GM19395 (cell line): ENCODE measurements around the gene MS4A6A.
"Not testable (repeated sequence)": the region's sequence is repeated elsewhere in the genome, so short reads cannot be mapped to it uniquely, and the experiment has no call there.

ENCODE experiments used
- ATAC-seq: cut with Tn5 transposase; IDR thresholded peaks from one replicate; pipeline ENCODE4 v1.9.1; 2021; ENCODE audit warnings: mild to moderate bottlenecking, moderate library complexity; ENCODE audit not compliant: unreplicated experiment

Gene MS4A6A, protein sequence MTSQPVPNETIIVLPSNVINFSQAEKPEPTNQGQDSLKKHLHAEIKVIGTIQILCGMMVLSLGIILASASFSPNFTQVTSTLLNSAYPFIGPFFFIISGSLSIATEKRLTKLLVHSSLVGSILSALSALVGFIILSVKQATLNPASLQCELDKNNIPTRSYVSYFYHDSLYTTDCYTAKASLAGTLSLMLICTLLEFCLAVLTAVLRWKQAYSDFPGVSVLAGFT

DNA sequence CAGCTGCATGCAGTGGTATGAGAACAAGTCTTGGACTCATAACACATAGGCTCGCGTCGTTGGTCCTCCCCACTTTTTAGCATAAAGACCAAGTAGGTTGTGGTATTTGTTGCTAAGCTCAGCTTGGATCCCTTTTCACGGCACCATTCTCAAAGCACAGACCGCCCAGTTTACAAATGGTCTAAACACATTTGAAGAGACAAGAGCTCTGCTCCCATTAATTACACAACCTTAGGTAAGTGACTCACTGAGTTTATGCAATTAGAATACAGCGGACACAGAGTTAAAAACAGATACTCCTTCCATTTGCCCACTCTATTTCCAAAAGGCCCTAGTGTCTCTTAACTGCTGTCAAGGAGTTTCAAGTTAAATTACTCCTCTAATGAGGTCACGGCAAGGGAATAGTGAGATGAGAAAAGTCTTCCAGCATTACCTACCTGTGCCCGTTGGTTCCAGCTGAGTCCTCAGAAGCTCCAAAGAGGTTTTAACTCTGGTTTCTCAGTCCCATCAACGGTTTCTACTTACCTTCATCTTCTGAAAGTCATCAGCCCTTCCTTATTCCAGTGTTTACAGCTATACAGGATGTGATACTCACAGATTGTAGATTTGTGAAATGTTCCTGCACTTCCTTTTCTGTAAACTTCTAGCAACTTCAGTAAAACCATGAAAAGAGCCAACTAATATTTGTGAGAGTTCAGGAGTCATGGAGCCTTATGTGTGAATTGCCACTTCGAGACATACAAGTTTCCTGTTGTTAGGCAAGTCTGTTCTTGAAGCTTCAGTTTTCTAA, at the start of gene MS4A6A:
Gene MS4A6A (minus strand): TSS at position 543 of the 790 bp plus-strand sequence. CDS start 1,356 bp downstream, outside the sequence.
- ATAC-seq = no peak

DNA sequence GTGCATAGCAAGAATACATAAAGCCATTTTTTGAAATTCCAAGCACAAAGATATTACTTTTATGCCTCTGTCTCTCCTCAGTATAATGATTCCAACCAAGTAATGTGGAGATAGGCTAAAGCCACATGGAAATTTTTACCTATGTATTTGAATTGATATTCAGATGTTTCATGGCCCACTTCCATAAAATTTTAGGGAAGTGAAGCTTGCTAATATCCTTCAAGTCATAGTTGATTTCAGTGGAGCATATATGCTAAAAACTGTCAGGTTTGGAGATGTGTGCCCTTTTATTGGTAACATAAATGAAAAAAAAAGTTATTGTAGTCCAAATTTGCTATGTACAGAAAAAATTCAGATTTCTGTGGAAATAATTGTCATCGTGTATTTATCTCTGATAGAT, 47.8 kb upstream of the MS4A6A start:
- no peak for ATAC-seq

DNA sequence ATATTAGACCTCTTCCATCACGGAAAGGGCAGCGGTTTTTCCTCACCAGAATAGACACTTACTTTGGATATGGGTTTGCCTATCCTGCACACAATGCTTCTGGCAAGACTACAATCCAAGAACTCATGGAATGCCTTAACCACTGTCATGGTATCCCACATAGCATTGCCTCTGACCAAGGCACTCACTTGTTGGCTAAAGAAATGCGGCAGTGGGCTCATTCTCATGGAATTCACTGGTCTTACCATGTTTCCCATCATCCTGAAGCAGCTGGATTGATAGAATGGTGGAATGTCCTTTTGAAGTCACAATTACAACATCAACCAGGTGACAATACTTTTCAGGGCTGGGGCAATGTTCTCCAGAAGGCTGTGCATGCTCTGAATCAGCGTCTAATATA, 39.3 kb upstream of the MS4A6A start:
- ATAC-seq = no peak

DNA sequence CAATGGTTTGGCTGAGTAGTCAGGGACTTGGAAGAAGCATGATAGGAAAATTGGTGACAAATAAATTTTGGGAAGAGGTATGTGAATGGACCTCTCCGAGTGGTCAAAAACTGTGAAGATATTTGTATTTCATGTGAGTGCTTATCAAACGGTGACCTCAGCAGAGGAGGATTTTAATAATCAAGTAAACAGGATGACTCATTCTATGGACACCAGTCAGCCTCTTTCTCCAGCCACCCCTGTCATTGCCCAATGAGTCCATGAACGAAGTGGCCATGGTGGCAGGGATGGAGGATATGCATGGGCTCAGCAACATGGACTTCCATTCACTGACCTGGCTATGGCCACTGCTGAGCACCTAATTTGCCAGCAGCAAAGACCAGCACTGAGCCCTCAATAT, 38.8 kb upstream of the MS4A6A start:
- no peak for ATAC-seq

DNA sequence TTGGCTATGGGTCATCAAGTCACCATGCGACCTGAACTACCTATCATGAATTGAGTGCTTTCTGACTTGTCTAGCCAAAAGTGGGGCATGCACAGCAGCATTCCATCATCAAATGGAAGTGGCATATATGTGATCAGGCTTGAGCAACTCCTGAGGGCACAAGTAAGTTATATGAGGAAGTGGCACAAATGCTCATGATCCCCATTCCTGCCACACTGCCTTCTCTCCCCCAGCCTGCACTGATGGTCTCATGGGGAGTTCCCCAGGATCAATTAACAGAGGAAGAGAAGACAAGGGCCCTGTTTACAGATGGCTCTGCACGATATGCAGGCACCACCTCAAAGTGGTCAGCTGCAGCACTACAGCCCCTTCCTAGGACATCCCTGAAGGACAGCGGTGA, 38.3 kb upstream of the MS4A6A start:
- ATAC-seq = no peak

DNA sequence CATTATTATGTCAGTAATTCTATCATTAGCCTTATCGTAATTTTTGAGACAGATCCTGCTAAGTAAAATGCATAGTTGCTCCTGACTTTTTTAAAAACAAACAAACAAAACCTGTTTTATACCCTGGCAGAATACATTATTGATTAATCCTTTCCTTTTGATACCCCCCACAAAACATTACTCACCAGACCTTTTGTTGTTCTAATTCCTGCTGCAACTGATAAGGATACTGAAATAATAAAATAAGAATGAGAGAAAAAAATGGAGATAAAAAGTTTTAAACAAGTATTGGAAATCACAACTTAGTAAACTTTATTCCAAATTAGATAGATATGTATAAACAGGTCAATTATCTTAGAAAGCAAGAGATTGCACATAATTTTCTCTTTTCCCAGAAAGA, 31.5 kb upstream of the MS4A6A start:
- ATAC-seq = no peak

DNA sequence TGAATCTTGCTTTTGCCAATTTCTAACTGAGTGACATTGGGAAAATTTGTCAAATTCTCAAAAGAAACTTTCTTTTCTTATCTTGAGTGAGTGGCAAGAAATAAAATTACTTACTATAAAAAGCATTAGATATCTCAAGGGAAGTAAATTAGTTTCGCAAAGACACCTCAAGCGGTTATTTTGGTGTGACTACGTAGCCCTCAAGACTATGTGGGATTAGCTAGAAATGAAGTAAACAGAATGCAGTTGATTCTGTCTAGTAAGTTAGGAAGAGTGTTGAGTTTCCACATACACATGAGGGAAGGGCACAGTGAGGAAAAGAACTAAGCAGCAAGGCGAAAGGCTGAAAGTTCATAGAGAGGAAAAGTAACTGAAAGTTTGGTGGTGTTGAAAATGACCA, 28.3 kb upstream of the MS4A6A start:
- ATAC-seq = no peak

DNA sequence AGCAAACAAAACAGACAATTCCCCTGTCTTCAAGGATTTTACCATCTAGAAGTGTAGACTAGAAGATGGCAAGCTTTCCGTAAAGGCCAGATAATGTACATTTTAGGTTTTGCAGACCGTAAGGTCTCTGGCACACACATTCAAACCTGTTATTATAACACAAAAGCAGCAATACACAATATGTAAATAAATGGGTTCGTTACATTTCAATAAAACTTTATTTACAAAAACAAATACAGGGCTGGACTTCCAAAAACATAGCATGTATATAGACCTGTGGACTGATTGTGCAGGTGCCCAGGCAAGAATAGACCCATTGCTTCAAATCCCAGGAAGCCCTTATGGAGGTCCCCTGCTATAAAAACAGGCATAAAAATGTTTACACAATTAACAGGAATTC, 27.1 kb upstream of the MS4A6A start:
- no peak for ATAC-seq

DNA sequence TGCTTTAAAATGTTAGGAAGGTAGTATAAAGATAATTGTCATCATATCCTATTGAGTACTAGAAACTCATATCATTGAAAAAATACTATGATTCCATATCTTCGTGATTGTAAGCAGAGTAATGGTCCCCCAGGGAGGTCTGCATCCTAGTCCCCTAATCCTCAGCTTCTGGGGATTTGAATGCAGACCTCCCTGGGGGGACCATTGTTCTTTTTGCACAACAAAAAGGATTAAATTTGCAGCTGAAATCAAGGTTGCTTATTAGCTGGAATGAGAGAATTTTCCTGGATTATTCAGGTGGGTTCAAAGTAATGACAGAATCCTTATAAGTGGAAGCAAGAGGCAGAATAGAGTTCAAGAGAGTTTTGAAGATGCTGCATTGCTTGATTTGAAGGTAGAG, 26.1 kb upstream of the MS4A6A start:
- no peak for ATAC-seq

DNA sequence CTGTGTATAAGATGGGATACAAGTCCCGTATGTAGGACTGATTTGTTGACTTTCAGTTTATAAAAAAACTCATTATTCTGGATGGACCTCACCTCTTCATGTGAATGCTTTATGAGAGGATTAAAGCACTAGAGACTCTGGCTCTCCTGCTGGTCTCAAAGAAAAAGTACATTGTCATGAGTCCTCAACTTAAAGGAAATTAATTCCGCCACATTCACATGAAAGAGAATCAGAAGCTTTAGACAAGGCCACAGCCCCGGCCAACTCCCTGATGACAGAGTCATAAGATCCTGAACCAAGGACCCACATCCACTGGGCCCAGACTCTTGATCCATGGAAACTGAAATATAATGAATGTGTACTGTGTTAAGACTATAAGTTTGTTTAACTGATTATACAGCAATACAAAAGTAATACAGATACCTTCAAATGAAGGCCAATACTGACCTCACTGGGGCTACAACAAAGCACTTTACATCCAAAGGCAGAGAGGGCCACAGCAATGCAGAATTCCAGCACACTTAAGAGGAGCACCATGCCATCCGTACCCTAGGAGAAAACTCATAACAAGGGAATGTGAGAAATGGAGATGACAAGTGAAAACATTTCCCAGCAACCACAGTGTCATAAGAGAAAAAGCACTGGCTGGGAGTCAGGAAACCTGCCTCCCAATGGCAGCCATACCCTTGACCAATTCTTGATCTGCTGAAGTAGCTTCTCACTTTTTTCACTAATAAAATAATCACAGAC, 25.4 kb upstream of the MS4A6A start:
- ATAC-seq = no peak

DNA sequence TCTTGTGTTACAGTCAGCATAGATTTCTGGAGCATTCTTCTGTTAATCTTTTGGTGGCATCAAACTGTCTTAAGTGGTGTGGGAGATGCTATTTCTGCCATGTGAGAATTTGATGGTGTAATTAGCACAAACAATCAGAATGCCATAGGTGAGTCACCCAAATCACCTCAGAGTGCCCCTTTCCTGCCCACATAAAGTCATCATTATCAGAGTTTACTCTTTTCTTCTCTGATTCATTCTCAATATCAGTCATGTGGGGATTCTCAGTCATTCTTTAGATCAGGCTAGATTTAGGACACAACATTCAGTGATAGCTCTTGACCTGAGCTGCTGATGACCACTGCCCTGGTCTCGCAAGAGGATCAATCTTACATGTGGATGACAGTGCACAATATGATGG, 23.7 kb upstream of the MS4A6A start:
- ATAC-seq = no peak

DNA sequence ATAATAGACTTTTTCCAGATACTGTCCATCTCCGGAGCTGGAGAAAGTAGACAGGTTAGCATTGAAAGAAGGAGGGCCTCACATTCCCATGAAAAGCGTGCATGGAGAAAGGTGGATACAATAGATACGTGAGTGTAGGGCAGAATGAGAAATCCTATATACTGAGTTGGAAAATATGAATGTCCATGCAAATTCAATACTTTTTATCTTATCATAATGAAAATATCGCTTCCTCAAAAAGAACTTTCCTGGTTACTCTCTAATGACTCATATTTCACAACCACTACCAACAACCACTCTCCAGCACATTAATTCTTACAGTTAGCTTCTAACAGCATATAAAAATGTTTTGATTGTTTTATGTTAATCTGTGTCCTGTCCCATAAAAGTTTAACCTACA, 22.0 kb upstream of the MS4A6A start:
- ATAC-seq = peak; percentile 78

DNA sequence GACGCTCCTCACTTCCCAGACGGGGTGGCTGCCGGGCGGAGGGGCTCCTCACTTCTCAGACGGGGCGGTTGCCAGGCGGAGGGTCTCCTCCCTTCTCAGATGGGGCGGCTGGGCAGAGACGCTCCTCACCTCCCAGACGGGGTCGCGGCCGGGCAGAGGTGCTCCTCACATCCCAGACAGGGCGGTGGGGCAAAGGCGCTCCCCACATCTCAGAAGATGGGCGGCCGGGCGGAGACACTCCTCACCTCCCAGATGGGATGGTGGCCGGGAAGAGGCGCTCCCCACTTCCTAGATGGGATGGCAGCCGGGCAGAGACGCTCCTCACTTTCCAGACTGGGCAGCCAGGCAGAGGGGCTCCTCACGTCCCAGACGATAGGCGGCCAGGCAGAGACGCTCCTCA, 18.5 kb upstream of the MS4A6A start:
- not testable (repeated sequence) for ATAC-seq

DNA sequence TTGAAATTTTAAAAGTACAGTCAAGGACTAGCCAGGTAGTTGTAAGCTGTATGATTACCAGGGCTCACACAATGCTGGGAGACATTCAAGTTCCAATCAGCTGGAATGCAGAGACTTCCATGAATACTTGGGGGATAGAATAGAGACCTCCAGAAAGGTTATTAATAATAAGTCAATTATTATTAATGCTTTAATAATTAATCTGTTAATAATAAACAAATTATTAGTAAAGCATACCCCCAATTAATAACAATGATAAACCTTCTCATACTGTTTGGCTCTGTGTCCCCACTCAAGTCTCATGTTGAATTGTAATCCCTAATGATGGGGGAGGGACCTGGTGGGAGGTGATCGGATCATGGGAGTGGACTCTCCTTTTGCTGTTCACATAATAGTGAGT, 14.6 kb upstream of the MS4A6A start:
- no peak for ATAC-seq

DNA sequence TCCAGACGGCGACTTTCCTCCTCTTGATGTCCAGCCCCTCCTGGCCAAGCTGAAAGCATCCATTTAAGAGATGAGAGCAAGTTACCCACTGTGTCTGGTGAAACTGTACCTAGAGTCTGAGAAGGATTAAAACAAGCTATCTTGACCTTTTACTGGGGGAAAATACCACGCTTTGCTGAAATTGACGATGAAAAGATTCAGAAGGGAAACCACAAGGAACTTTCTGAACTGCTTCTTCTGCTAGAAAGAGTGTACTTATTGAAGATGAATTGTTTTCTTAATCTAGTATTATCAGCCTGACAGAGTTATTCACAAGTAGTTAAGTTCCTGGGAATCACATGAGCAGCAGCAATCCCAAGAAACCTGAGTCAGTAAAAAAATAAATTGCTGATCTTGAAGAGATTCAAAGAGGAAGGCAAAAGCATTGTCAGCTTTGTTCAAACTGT, 13.1 kb upstream of the MS4A6A start:
- peak; percentile 73 for ATAC-seq

DNA sequence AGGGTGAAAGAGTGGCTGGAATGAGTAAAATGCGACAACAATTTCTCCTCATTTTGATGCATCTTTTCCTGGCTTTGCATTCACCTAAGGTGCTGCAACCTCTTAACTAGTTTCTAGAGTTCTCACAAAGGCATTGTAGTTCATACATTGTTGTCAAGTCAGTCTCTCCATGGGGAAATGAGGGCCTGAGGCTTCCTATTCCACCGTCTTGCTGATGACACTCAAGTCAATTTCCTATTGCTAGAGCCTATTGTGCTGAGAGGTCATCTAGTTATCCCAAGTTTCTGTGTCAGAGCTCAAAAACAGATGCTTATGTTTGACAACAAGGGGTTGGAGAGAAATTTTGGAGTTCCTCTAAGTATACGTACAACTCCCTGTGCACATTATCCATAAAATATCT, 11.6 kb upstream of the MS4A6A start:
- no peak for ATAC-seq

DNA sequence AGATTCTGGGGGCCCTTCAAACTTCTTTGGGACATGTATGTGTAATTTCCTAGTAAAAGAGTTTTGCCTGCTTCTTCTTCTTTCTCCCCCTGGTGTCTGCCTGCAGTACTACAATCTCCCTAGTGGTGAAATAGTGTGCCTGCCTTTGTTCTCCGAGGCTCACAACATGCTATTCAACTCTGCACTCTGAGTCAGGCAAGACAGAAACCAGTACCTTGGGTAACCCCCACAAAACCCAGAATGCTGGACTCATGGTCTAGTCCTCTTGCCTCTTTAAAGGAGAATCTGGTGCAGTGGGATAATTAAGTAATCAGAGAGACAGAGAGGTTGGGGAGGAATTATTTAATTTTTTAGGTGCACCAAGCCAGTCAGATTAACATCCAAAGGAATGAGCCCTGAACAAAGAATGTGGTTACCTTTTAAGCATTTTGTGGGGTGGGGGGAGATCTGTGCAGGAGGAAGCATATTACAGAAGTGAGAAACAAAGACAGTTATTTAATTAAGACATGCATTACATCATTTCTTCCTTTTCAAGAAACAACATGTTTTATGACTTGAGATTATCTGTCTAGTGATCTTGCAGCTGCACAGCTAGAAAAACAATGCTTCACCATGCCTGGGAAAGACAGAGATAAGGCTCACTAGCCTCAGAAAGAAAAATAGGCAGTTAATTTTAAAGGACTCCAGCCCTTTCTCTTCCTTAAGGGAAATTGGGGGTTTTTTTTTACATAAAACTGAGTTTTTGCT, 11.0 kb upstream of the MS4A6A start:
- peak; percentile 88 for ATAC-seq

DNA sequence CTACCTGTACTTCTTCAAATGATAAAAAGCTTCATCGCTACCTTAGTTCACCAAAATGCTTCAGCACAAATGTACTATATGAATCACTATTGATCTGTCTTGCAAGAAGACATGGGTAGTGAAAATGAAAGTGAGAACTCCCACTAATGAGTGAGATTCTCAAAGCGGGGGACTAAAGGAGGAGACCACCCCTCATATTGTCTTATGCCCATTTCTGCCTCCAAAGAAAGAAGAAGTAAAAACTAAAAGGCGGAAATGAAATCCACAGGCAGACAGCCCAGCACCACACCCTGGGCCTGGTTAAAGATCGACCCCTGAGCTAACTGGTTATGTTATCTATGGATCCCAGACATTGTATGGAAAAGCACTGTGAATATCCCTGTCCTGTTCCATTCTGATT, 9.7 kb upstream of the MS4A6A start:
- ATAC-seq = not testable (repeated sequence)

DNA sequence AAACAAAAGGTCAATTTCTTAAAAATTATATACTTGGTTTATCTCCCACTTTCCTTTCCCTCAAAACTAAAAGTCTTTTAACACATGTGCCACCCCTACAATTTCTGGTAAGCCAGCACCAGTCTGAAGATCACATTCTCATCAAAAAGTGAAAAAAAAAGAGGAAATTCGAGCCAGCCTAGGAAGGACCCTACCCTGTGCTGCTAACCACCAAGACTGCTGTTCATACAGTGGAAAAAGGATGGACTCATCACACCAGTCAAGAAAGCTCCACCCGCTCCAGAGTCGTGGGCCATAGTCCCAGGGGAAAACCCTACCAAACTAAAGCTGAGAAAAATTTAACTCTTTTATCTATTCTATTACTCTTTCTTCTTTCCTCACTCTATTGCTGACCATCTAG, 5.6 kb upstream of the MS4A6A start:
- ATAC-seq = not testable (repeated sequence)

DNA sequence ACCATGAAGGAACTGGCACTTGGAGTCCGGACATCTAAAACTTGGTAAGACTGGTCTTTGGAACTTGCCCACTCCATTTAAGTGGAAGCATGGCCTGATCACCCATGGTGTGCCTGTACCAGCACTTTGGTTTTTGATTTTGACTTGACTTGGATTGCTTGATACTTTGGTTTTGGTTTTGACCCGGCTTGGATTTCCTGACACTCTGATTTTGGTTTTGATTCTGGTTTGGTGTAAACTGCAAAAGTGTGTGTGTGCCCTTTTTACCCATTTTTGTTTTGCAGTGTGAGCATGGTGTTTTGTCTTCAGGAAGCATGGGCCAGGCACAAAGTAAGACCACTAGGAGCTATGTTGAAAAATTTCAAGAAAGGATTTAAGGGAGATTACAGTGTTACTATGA, 3.2 kb upstream of the MS4A6A start:
- ATAC-seq = not testable (repeated sequence)

DNA sequence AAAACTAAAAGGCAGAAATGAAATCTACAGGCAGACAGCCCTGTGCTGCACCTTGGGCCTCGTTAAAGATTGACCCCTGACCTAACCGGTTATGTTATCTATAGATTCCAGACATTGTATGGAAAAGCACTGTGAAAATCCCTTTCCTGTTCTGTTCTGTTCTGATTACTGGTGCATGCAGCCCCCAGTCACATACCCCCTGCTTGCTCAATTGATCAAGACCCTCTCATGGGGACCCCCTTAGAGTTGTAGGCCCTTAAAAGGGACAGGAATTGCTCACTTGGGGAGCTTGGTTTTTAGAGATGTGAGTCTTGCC, 2.6 kb upstream of the MS4A6A start:
- ATAC-seq = not testable (repeated sequence)
